Skeletal muscle satellite cell (primary cell): ENCODE data around the gene UTRN.

Source experiments
- H3K27me3 ChIP-seq: 2 replicates; pipeline ENCODE4 v1.7.0; 2013; ENCODE audit warnings: low read length; ENCODE audit not compliant: control insufficient read depth, insufficient read depth
- H3K36me3 ChIP-seq: 2 replicates; pipeline ENCODE4 v1.7.0; 2013; ENCODE audit warnings: mild to moderate bottlenecking, control low read depth, low read length; ENCODE audit not compliant: insufficient read depth
- H3K4me1 ChIP-seq: 2 replicates; pipeline ENCODE4 v1.7.0; 2013; ENCODE audit warnings: low read length; ENCODE audit not compliant: control insufficient read depth, insufficient read depth
- H3K4me2 ChIP-seq: 2 replicates; pipeline ENCODE4 v1.7.0; 2013; ENCODE audit warnings: mild to moderate bottlenecking, low read length
- H3K4me3 ChIP-seq: 2 replicates; pipeline ENCODE4 v1.7.0; 2013; ENCODE audit warnings: low read length
- H3K9ac ChIP-seq: 2 replicates; pipeline ENCODE4 v1.7.0; 2013; ENCODE audit warnings: mild to moderate bottlenecking, low read depth, low read length, moderate library complexity
- H3K9me3 ChIP-seq: replicated peaks from 2 replicates; pipeline ENCODE4 v1.7.0; 2013; ENCODE audit warnings: mild to moderate bottlenecking, control low read depth, low read length

Gene UTRN

GRCh38 chr6:144264270-144265060 lies 20.7 kb upstream of the UTRN start:
- Histone ChIP-seq H3K9me3 (no peaks in the 10 kb centered on the region), H3K27me3 (no peaks in the 10 kb centered on the region), H3K4me2 (peak overlapping the region; percentile 74), H3K36me3 (no peaks in the 10 kb centered on the region), H3K4me1 (peaks cover 36% of the 10 kb centered on the region), H3K9ac (peak overlapping the region; percentile 62), H3K4me3 (peak overlapping the region; percentile 15)

GRCh38 chr6:144265061-144265357 lies 20.1 kb upstream of the UTRN start:
- Histone ChIP-seq H3K27me3 (no peaks in the 10 kb centered on the region), H3K9me3 (no peaks in the 10 kb centered on the region), H3K4me3 (peak overlapping the region; percentile 15), H3K4me2 (peak overlapping the region; percentile 74), H3K9ac (peak overlapping the region; percentile 62), H3K4me1 (peaks cover 36% of the 10 kb centered on the region), H3K36me3 (no peaks in the 10 kb centered on the region)

- Histone ChIP-seq H3K4me3 (no peak overlapping the region), H3K9ac (peak overlapping the region; percentile 62)
Observed at GRCh38 chr6:144265390-144265789, 19.7 kb upstream of the UTRN start.

GRCh38 chr6:144266091-144266649 lies 19.0 kb upstream of the UTRN start:
- Histone ChIP-seq H3K27me3 (no peaks in the 10 kb centered on the region), H3K36me3 (no peaks in the 10 kb centered on the region), H3K4me2 (peak overlapping the region; percentile 74), H3K4me3 (peak overlapping the region; percentile 42), H3K4me1 (peaks cover 27% of the 10 kb centered on the region), H3K9ac (peak overlapping the region; percentile 55), H3K9me3 (no peaks in the 10 kb centered on the region)

More at GRCh38 chr6:144265390-144265789, 19.7 kb upstream of the UTRN start:
- peaks cover 33% of the 10 kb centered on the region for H3K4me1 ChIP-seq
- no peaks in the 10 kb centered on the region for H3K27me3 ChIP-seq
- peak overlapping the region; percentile 74 for H3K4me2 ChIP-seq
- H3K9me3 ChIP-seq: no peaks in the 10 kb centered on the region
- H3K36me3 ChIP-seq: no peaks in the 10 kb centered on the region

- H3K36me3 ChIP-seq: no peaks in the 10 kb centered on the region
- no peak overlapping the region for H3K4me2 ChIP-seq
- no peak overlapping the region for H3K9ac ChIP-seq
- H3K27me3 ChIP-seq: no peaks in the 10 kb centered on the region
- no peaks in the 10 kb centered on the region for H3K9me3 ChIP-seq
- H3K4me3 ChIP-seq: no peak overlapping the region
- H3K4me1 ChIP-seq: peaks cover 25% of the 10 kb centered on the region
Observed at GRCh38 chr6:144268794-144269349, 16.3 kb upstream of the UTRN start.

- no peak overlapping the region for H3K4me3 ChIP-seq
- H3K36me3 ChIP-seq: no peaks in the 10 kb centered on the region
- no peaks in the 10 kb centered on the region for H3K9me3 ChIP-seq
- H3K4me1 ChIP-seq: no peaks in the 10 kb centered on the region
- H3K27me3 ChIP-seq: no peaks in the 10 kb centered on the region
- H3K4me2 ChIP-seq: no peak overlapping the region
- no peak overlapping the region for H3K9ac ChIP-seq
Observed at GRCh38 chr6:144277174-144277573, 8.0 kb upstream of the UTRN start.

- H3K9ac ChIP-seq: no peak overlapping the region
- no peak overlapping the region for H3K4me3 ChIP-seq
- no peaks in the 10 kb centered on the region for H3K4me1 ChIP-seq
- H3K4me2 ChIP-seq: no peak overlapping the region
- no peaks in the 10 kb centered on the region for H3K27me3 ChIP-seq
- no peaks in the 10 kb centered on the region for H3K36me3 ChIP-seq
- H3K9me3 ChIP-seq: no peaks in the 10 kb centered on the region
Observed at GRCh38 chr6:144277605-144278227, 7.4 kb upstream of the UTRN start.

- H3K36me3 ChIP-seq: no peaks in the 10 kb centered on the region
- peaks cover 3% of the 10 kb centered on the region for H3K4me1 ChIP-seq
Observed at GRCh38 chr6:144278659-144279314, 6.3 kb upstream of the UTRN start.

GRCh38 chr6:144279484-144280150 lies 5.5 kb upstream of the UTRN start:
- Histone ChIP-seq H3K4me2 (no peak overlapping the region), H3K4me1 (peaks cover 3% of the 10 kb centered on the region), H3K9ac (no peak overlapping the region), H3K4me3 (no peak overlapping the region), H3K9me3 (no peaks in the 10 kb centered on the region), H3K36me3 (no peaks in the 10 kb centered on the region), H3K27me3 (no peaks in the 10 kb centered on the region)

More at GRCh38 chr6:144278659-144279314, 6.3 kb upstream of the UTRN start:
- Histone ChIP-seq H3K4me3 (no peak overlapping the region), H3K9me3 (no peaks in the 10 kb centered on the region), H3K4me2 (no peak overlapping the region), H3K9ac (no peak overlapping the region), H3K27me3 (no peaks in the 10 kb centered on the region)

GRCh38 chr6:144283646-144284477 lies 1.3 kb upstream of the UTRN start:
- Histone ChIP-seq H3K36me3 (no peaks in the 10 kb centered on the region), H3K4me2 (peak overlapping the region; percentile 76), H3K4me3 (peak overlapping the region; percentile 80), H3K9me3 (no peaks in the 10 kb centered on the region), H3K9ac (peak overlapping the region; percentile 95), H3K27me3 (no peaks in the 10 kb centered on the region), H3K4me1 (peaks cover 9% of the 10 kb centered on the region)
